HepG2 (cell line): Measurements from ENCODE around the gene SLC25A18.

ENCODE experiments used
- CHD4 ChIP-seq: fragments of 200-600 bp; sonication (generic); IDR thresholded peaks from 2 replicates; pipeline ENCODE4 v1.7.0; 2017; ENCODE audit warnings: mild to moderate bottlenecking, low read length, borderline replicate concordance
- EP300 ChIP-seq, 3 experiments: sonication (generic) in 1 of 3; formaldehyde crosslinking in 1 of 3; IDR thresholded peaks; 2 replicates each; pipeline versions ENCODE4 v1.5.1 to v1.6.1; 2011 to 2020; ENCODE audit warnings: low read depth in 2 of 3, low read length in 2 of 3, borderline replicate concordance in 1 of 3, improper control_type of control experiment in 1 of 3, mild to moderate bottlenecking in 1 of 3, missing genetic modification reagents in 1 of 3, moderate library complexity in 1 of 3
- HCFC1 ChIP-seq: fragments of 150-350 bp; IDR thresholded peaks from 2 replicates; pipeline ENCODE4 v1.6.1; 2014; ENCODE audit warnings: low read depth, low read length
- HDAC1 ChIP-seq: sonication (generic); formaldehyde crosslinking; IDR thresholded peaks from 2 replicates; pipeline ENCODE4 v1.5.1; 2020; ENCODE audit warnings: mild to moderate bottlenecking, missing genetic modification reagents
- KLF6 ChIP-seq: IDR thresholded peaks from 2 replicates; pipeline ENCODE4 v1.8.0; 2016; ENCODE audit warnings: missing biosample characterization, missing genetic modification reagents
- MLLT10 ChIP-seq: sonication (generic); formaldehyde crosslinking; IDR thresholded peaks from 2 replicates; pipeline ENCODE4 v1.4.0; 2020; ENCODE audit warnings: missing genetic modification reagents
- POLR2AphosphoS5 ChIP-seq: IDR thresholded peaks from 2 replicates; pipeline ENCODE4 v1.6.1; 2012; ENCODE audit warnings: low read depth, low read length
- SMC3 ChIP-seq: IDR thresholded peaks from 2 replicates; pipeline ENCODE4 v1.6.1; 2011; ENCODE audit warnings: low read length, improper control_type of control experiment
- ZNF101 ChIP-seq: sonication (generic); formaldehyde crosslinking; IDR thresholded peaks from 2 replicates; pipeline ENCODE4 v1.4.0; 2020; ENCODE audit warnings: mild to moderate bottlenecking, low read depth, missing genetic modification reagents, borderline replicate concordance
- ZNF501 ChIP-seq: sonication (generic); formaldehyde crosslinking; IDR thresholded peaks from 2 replicates; pipeline ENCODE4 v1.5.1; 2020; ENCODE audit warnings: mild to moderate bottlenecking, moderate library complexity, missing genetic modification reagents
- TF ChIP-seq, protein P1 (sequence below): sonication (generic); formaldehyde crosslinking; IDR thresholded peaks from 2 replicates; pipeline ENCODE4 v1.5.1; 2020; ENCODE audit warnings: mild to moderate bottlenecking, missing genetic modification reagents, moderate library complexity
- TF ChIP-seq, protein P2 (sequence below): sonication (generic); formaldehyde crosslinking; IDR thresholded peaks from 2 replicates; pipeline ENCODE4 v1.5.0; 2020; ENCODE audit warnings: mild to moderate bottlenecking, missing genetic modification reagents, moderate library complexity

DNA sequence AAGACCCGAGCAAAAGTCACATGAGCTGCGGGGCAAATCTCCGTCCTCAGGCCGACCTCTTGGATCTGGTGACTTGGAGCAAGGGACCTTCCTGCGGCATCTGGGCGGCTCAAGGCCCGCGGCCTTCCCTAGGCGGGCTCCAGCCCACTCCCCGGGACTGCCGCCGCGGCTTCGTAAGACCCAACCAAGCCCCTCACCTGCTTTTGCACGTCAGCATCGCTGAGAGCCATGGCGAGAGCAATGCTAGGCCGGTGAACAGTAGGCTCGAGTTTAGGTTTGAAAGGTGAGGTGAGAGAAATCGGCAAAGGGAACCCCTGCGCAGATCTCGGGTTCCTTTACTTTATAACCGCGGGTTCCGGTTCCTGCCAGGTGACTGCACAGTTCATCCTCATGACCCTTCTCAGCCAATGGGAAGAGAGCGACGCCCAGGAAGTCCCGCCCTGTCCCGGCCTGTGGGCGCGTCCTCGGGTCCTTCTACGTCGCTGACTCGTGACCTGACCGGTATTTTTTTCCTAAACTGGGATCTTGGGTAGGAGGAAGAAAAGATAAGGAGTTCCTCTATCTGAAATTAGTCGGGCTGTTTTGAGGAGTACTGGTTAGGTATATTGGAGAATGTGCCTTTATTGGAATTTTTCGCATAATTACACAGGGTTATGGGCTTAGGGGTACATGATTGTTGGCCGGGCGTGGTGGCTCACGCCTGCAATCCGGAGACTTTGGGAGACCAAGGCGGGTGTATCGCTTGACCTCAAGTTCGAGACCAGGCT, 65.3 kb downstream of the SLC25A18 start, which contains the start of gene ATP6V1E1:
- TF ChIP-seq ZNF501 (CRISPR knock-in tag) (peak; percentile 89), EP300 (IDR thresholded peaks at IDR 0.05; ENCODE audit: low read depth in 2 of 2, low read length in 2 of 2) (no peak), EP300 (CRISPR knock-in tag; IDR thresholded peaks at IDR 0.05; ENCODE audit: borderline replicate concordance) (no peak), CHD4 (no peak), KLF6 (0 out of 2 replicates have a peak, but pooled peaks have one; percentile 22), SMC3 (no peak), HDAC1 (peak; percentile 61; the same call in 1 of the 2 replicates), ZNF101 (no peak), HCFC1 (peak; percentile 21; the same call in 1 of the 2 replicates), MLLT10 (CRISPR knock-in tag) (no peak), POLR2AphosphoS5 (peak; percentile 73)
- TF ChIP-seq, protein P1, sequence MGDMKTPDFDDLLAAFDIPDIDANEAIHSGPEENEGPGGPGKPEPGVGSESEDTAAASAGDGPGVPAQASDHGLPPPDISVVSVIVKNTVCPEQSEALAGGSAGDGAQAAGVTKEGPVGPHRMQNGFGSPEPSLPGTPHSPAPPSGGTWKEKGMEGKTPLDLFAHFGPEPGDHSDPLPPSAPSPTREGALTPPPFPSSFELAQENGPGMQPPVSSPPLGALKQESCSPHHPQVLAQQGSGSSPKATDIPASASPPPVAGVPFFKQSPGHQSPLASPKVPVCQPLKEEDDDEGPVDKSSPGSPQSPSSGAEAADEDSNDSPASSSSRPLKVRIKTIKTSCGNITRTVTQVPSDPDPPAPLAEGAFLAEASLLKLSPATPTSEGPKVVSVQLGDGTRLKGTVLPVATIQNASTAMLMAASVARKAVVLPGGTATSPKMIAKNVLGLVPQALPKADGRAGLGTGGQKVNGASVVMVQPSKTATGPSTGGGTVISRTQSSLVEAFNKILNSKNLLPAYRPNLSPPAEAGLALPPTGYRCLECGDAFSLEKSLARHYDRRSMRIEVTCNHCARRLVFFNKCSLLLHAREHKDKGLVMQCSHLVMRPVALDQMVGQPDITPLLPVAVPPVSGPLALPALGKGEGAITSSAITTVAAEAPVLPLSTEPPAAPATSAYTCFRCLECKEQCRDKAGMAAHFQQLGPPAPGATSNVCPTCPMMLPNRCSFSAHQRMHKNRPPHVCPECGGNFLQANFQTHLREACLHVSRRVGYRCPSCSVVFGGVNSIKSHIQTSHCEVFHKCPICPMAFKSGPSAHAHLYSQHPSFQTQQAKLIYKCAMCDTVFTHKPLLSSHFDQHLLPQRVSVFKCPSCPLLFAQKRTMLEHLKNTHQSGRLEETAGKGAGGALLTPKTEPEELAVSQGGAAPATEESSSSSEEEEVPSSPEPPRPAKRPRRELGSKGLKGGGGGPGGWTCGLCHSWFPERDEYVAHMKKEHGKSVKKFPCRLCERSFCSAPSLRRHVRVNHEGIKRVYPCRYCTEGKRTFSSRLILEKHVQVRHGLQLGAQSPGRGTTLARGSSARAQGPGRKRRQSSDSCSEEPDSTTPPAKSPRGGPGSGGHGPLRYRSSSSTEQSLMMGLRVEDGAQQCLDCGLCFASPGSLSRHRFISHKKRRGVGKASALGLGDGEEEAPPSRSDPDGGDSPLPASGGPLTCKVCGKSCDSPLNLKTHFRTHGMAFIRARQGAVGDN (CRISPR knock-in tag), result peak; percentile 66
- TF ChIP-seq, protein P2, sequence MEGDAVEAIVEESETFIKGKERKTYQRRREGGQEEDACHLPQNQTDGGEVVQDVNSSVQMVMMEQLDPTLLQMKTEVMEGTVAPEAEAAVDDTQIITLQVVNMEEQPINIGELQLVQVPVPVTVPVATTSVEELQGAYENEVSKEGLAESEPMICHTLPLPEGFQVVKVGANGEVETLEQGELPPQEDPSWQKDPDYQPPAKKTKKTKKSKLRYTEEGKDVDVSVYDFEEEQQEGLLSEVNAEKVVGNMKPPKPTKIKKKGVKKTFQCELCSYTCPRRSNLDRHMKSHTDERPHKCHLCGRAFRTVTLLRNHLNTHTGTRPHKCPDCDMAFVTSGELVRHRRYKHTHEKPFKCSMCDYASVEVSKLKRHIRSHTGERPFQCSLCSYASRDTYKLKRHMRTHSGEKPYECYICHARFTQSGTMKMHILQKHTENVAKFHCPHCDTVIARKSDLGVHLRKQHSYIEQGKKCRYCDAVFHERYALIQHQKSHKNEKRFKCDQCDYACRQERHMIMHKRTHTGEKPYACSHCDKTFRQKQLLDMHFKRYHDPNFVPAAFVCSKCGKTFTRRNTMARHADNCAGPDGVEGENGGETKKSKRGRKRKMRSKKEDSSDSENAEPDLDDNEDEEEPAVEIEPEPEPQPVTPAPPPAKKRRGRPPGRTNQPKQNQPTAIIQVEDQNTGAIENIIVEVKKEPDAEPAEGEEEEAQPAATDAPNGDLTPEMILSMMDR (CRISPR knock-in tag), result no peak
